ENCODE data around the gene MUC5B.

The MUC5B gene

GRCh38 chr11:1193326-1194230 is 29.3 kb upstream of the MUC5B start:
- Histone ChIP-seq H3K36me3 (ENCODE audit: insufficient read depth, low read length) (no peaks in the 10 kb centered on the region), H3K9me3 (replicated peaks; ENCODE audit: low read length) (no peaks in the 10 kb centered on the region), H3K4me3 (ENCODE audit: low read length) (no peak overlapping the region), H3K4me1 (ENCODE audit: control insufficient read depth, insufficient read depth, low read length) (no peaks in the 10 kb centered on the region), H3K27me3 (ENCODE audit: control insufficient read depth, insufficient read depth, low read length) (no peaks in the 10 kb centered on the region), H3K4me2 (ENCODE audit: low read length) (no peak overlapping the region), H3K9ac (ENCODE audit: low read depth, low read length) (no peak overlapping the region)

GRCh38 chr11:1194231-1194976 is 28.5 kb upstream of the MUC5B start:
- no peak overlapping the region for H3K9ac ChIP-seq (ENCODE audit: low read depth, low read length)
- H3K4me3 ChIP-seq (ENCODE audit: low read length), result no peak overlapping the region
- no peak overlapping the region for H3K4me2 ChIP-seq (ENCODE audit: low read length)
- no peaks in the 10 kb centered on the region for H3K9me3 ChIP-seq (replicated peaks; ENCODE audit: low read length)
- peaks cover 3% of the 10 kb centered on the region for H3K27me3 ChIP-seq (ENCODE audit: control insufficient read depth, insufficient read depth, low read length)
- H3K36me3 ChIP-seq (ENCODE audit: insufficient read depth, low read length), result no peaks in the 10 kb centered on the region
- H3K4me1 ChIP-seq (ENCODE audit: control insufficient read depth, insufficient read depth, low read length), result no peaks in the 10 kb centered on the region

GRCh38 chr11:1194977-1195681 is 27.7 kb upstream of the MUC5B start:
- H3K4me1 ChIP-seq (ENCODE audit: control insufficient read depth, insufficient read depth, low read length), result no peaks in the 10 kb centered on the region
- no peak overlapping the region for H3K4me2 ChIP-seq (ENCODE audit: low read length)
- H3K9ac ChIP-seq (ENCODE audit: low read depth, low read length), result no peak overlapping the region
- no peaks in the 10 kb centered on the region for H3K9me3 ChIP-seq (replicated peaks; ENCODE audit: low read length)
- H3K4me3 ChIP-seq (ENCODE audit: low read length), result no peak overlapping the region
- peaks cover 4% of the 10 kb centered on the region for H3K27me3 ChIP-seq (ENCODE audit: control insufficient read depth, insufficient read depth, low read length)
- no peaks in the 10 kb centered on the region for H3K36me3 ChIP-seq (ENCODE audit: insufficient read depth, low read length)

- H3K9me3 ChIP-seq (replicated peaks; ENCODE audit: low read length), result no peaks in the 10 kb centered on the region
- no peak overlapping the region for H3K4me2 ChIP-seq (ENCODE audit: low read length)
- no peaks in the 10 kb centered on the region for H3K4me1 ChIP-seq (ENCODE audit: control insufficient read depth, insufficient read depth, low read length)
- peaks cover 4% of the 10 kb centered on the region for H3K27me3 ChIP-seq (ENCODE audit: control insufficient read depth, insufficient read depth, low read length)
- no peaks in the 10 kb centered on the region for H3K36me3 ChIP-seq (ENCODE audit: insufficient read depth, low read length)
- H3K4me3 ChIP-seq (ENCODE audit: low read length), result no peak overlapping the region
- no peak overlapping the region for H3K9ac ChIP-seq (ENCODE audit: low read depth, low read length)
Measured at GRCh38 chr11:1195682-1196515, 27.0 kb upstream of the MUC5B start.

- Histone ChIP-seq H3K4me3 (ENCODE audit: low read length) (no peak overlapping the region), H3K27me3 (ENCODE audit: control insufficient read depth, insufficient read depth, low read length) (peaks cover 4% of the 10 kb centered on the region)
Measured at GRCh38 chr11:1196516-1197391, 26.1 kb upstream of the MUC5B start.

GRCh38 chr11:1197431-1197885 is 25.4 kb upstream of the MUC5B start:
- Histone ChIP-seq H3K4me1 (ENCODE audit: control insufficient read depth, insufficient read depth, low read length) (no peaks in the 10 kb centered on the region), H3K9ac (ENCODE audit: low read depth, low read length) (no peak overlapping the region), H3K27me3 (ENCODE audit: control insufficient read depth, insufficient read depth, low read length) (peaks cover 4% of the 10 kb centered on the region)

More at GRCh38 chr11:1196516-1197391, 26.1 kb upstream of the MUC5B start:
- Histone ChIP-seq H3K36me3 (ENCODE audit: insufficient read depth, low read length) (no peaks in the 10 kb centered on the region), H3K4me2 (ENCODE audit: low read length) (no peak overlapping the region), H3K4me1 (ENCODE audit: control insufficient read depth, insufficient read depth, low read length) (no peaks in the 10 kb centered on the region), H3K9me3 (replicated peaks; ENCODE audit: low read length) (no peaks in the 10 kb centered on the region), H3K9ac (ENCODE audit: low read depth, low read length) (no peak overlapping the region)

GRCh38 chr11:1197886-1198560 is 24.8 kb upstream of the MUC5B start:
- Histone ChIP-seq H3K9me3 (replicated peaks; ENCODE audit: low read length) (no peaks in the 10 kb centered on the region), H3K36me3 (ENCODE audit: insufficient read depth, low read length) (no peaks in the 10 kb centered on the region), H3K4me3 (ENCODE audit: low read length) (no peak overlapping the region), H3K9ac (ENCODE audit: low read depth, low read length) (no peak overlapping the region), H3K4me1 (ENCODE audit: control insufficient read depth, insufficient read depth, low read length) (no peaks in the 10 kb centered on the region), H3K4me2 (ENCODE audit: low read length) (no peak overlapping the region), H3K27me3 (ENCODE audit: control insufficient read depth, insufficient read depth, low read length) (peaks cover 4% of the 10 kb centered on the region)

More at GRCh38 chr11:1197431-1197885, 25.4 kb upstream of the MUC5B start:
- Histone ChIP-seq H3K4me3 (ENCODE audit: low read length) (no peak overlapping the region), H3K9me3 (replicated peaks; ENCODE audit: low read length) (no peaks in the 10 kb centered on the region), H3K4me2 (ENCODE audit: low read length) (no peak overlapping the region), H3K36me3 (ENCODE audit: insufficient read depth, low read length) (no peaks in the 10 kb centered on the region)

GRCh38 chr11:1198561-1199240 is 24.2 kb upstream of the MUC5B start:
- no peak overlapping the region for H3K4me3 ChIP-seq (ENCODE audit: low read length)
- H3K9ac ChIP-seq (ENCODE audit: low read depth, low read length), result no peak overlapping the region

GRCh38 chr11:1199241-1199750 is 23.6 kb upstream of the MUC5B start:
- no peak overlapping the region for H3K4me3 ChIP-seq (ENCODE audit: low read length)
- H3K36me3 ChIP-seq (ENCODE audit: insufficient read depth, low read length), result no peaks in the 10 kb centered on the region
- peaks cover 4% of the 10 kb centered on the region for H3K27me3 ChIP-seq (ENCODE audit: control insufficient read depth, insufficient read depth, low read length)
- H3K9ac ChIP-seq (ENCODE audit: low read depth, low read length), result no peak overlapping the region
- no peak overlapping the region for H3K4me2 ChIP-seq (ENCODE audit: low read length)
- H3K4me1 ChIP-seq (ENCODE audit: control insufficient read depth, insufficient read depth, low read length), result no peaks in the 10 kb centered on the region
- H3K9me3 ChIP-seq (replicated peaks; ENCODE audit: low read length), result no peaks in the 10 kb centered on the region

More at GRCh38 chr11:1198561-1199240, 24.2 kb upstream of the MUC5B start:
- no peaks in the 10 kb centered on the region for H3K36me3 ChIP-seq (ENCODE audit: insufficient read depth, low read length)
- peaks cover 4% of the 10 kb centered on the region for H3K27me3 ChIP-seq (ENCODE audit: control insufficient read depth, insufficient read depth, low read length)
- H3K4me1 ChIP-seq (ENCODE audit: control insufficient read depth, insufficient read depth, low read length), result no peaks in the 10 kb centered on the region
- H3K9me3 ChIP-seq (replicated peaks; ENCODE audit: low read length), result no peaks in the 10 kb centered on the region
- H3K4me2 ChIP-seq (ENCODE audit: low read length), result no peak overlapping the region

All from skeletal muscle satellite cell (primary cell).